Hippocampal formation (tissue), 2 donors: ENCODE results near the gene COL25A1.
"Not testable (repeated sequence)": the region's sequence is repeated elsewhere in the genome, so short reads cannot be mapped to it uniquely, and the experiment has no call there.

Source experiments
- DNase-seq, 2 donors: peaks; one replicate each; lab custom pipeline; 2025; lab: John Stamatoyannopoulos, UW

COL25A1 gene

GRCh38 chr4:109012286-109012880 is 290.1 kb downstream of the COL25A1 start:
- DNase-seq, result no peak

GRCh38 chr4:109011241-109012026 is 291.0 kb downstream of the COL25A1 start:
- DNase-seq, result no peak

GRCh38 chr4:109010521-109010920 is 291.9 kb downstream of the COL25A1 start:
- no peak for DNase-seq

GRCh38 chr4:109009909-109010308 is 292.5 kb downstream of the COL25A1 start:
- DNase-seq, result no peak

- DNase-seq, result no peak
Observed at GRCh38 chr4:109007976-109008375, 294.5 kb downstream of the COL25A1 start.

GRCh38 chr4:109005523-109005922 is 296.9 kb downstream of the COL25A1 start:
- DNase-seq, result no peak

- no peak for DNase-seq
Observed at GRCh38 chr4:109004418-109004817, 298.0 kb downstream of the COL25A1 start.

- DNase-seq, result no peak
Observed at GRCh38 chr4:109003964-109004363, 298.5 kb downstream of the COL25A1 start.

GRCh38 chr4:108991551-108992328 is 310.7 kb downstream of the COL25A1 start:
- no peak for DNase-seq

GRCh38 chr4:108988464-108989195 is 313.8 kb downstream of the COL25A1 start:
- no peak for DNase-seq

- not testable (repeated sequence) for DNase-seq
Observed at GRCh38 chr4:108984495-108984894, 318.0 kb downstream of the COL25A1 start.

- DNase-seq, result no peak
Observed at GRCh38 chr4:108982402-108983185, 319.9 kb downstream of the COL25A1 start.

- DNase-seq, result no peak
Observed at GRCh38 chr4:108980455-108981239, 321.8 kb downstream of the COL25A1 start.

GRCh38 chr4:108979759-108980158 is 322.7 kb downstream of the COL25A1 start:
- peak in 1 of 2 donors; percentile 1 for DNase-seq

GRCh38 chr4:108978066-108978465 is 324.4 kb downstream of the COL25A1 start:
- DNase-seq, result no peak

- no peak for DNase-seq
Observed at GRCh38 chr4:108972613-108973283, 329.7 kb downstream of the COL25A1 start.

- DNase-seq, result no peak
Observed at GRCh38 chr4:108971473-108971872, 331.0 kb downstream of the COL25A1 start.

GRCh38 chr4:108965472-108966076 is 336.9 kb downstream of the COL25A1 start:
- no peak for DNase-seq

GRCh38 chr4:108965016-108965415 is 337.4 kb downstream of the COL25A1 start:
- DNase-seq, result no peak
